ENCODE results near the gene UBL4A.

Gene UBL4A

GRCh38 chrX:154448484-154448883 is 37.9 kb downstream of the UBL4A start:
- DNase-seq (ENCODE audit: low read depth), result no peak
- in situ Hi-C loops (cut with HindIII; ENCODE audit: low sequenced_read_pairs), result loop anchor here (5.0 kb wide), 1 partner anchor 39 kb away; the partner anchor contains the start of gene UBL4A
- no peak overlapping the region for H3K4me3 ChIP-seq (ENCODE audit: low read depth, low read length)

GRCh38 chrX:154446430-154446829 is 40.0 kb downstream of the UBL4A start:
- TF ChIP-seq CTCF (IDR thresholded peaks at IDR 0.05; ENCODE audit: low read depth, low read length, missing control alignments), result no peak
- in situ Hi-C loops (cut with HindIII; ENCODE audit: low sequenced_read_pairs), result loop anchor here (5.0 kb wide), 1 partner anchor 41 kb away; the partner anchor contains the start of gene UBL4A
- DNase-seq (ENCODE audit: low read depth), result no peak
- no peak overlapping the region for H3K4me3 ChIP-seq (ENCODE audit: low read depth, low read length)

More at GRCh38 chrX:154448484-154448883, 37.9 kb downstream of the UBL4A start:
- TF ChIP-seq CTCF (IDR thresholded peaks at IDR 0.05; ENCODE audit: low read depth, low read length, missing control alignments), result no peak

- DNase-seq (ENCODE audit: low read depth), result no peak
- in situ Hi-C loops (cut with HindIII; ENCODE audit: low sequenced_read_pairs), result loop anchor here (5.0 kb wide), 1 partner anchor 42 kb away; the partner anchor contains the start of gene UBL4A
- H3K4me3 ChIP-seq (ENCODE audit: low read depth, low read length), result no peak overlapping the region
- TF ChIP-seq CTCF (IDR thresholded peaks at IDR 0.05; ENCODE audit: low read depth, low read length, missing control alignments), result no peak
These were observed 40.6 kb downstream of the UBL4A start for GRCh38 chrX:154445776-154446175.

DNA sequence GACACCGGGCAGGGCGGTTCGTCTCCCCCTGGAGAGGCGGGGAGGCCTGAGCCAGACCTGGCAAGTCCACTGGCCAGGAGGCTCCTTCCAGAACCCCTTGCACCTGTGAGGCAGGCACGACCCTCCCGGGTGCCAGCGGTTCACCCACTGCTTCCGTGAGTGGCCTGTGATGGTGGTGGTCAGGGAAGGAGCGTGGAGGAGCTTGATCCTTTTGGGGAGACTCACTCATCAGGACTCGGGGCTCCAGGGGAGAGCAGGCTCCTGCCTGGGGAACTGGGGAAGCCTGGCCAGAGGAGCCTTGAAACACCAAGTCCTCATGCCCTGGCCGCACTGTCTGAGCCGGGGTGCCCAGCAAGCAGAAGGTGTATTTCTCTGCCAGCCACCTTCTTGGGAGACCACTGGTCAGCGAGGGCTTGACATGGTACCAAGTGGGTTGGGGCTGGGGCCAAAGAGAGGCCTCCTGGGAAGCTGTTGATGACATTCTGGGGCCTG is 41.6 kb downstream of the UBL4A start:
- in situ Hi-C loops (cut with HindIII; ENCODE audit: low sequenced_read_pairs), result loop anchor here (5.0 kb wide), 1 partner anchor 42 kb away; the partner anchor contains the start of gene UBL4A
- peak overlapping the region; percentile 54 for H3K4me3 ChIP-seq (ENCODE audit: low read depth, low read length)
- TF ChIP-seq CTCF (IDR thresholded peaks at IDR 0.05; ENCODE audit: low read depth, low read length, missing control alignments), result no peak
- no peak for DNase-seq (ENCODE audit: low read depth)

DNA sequence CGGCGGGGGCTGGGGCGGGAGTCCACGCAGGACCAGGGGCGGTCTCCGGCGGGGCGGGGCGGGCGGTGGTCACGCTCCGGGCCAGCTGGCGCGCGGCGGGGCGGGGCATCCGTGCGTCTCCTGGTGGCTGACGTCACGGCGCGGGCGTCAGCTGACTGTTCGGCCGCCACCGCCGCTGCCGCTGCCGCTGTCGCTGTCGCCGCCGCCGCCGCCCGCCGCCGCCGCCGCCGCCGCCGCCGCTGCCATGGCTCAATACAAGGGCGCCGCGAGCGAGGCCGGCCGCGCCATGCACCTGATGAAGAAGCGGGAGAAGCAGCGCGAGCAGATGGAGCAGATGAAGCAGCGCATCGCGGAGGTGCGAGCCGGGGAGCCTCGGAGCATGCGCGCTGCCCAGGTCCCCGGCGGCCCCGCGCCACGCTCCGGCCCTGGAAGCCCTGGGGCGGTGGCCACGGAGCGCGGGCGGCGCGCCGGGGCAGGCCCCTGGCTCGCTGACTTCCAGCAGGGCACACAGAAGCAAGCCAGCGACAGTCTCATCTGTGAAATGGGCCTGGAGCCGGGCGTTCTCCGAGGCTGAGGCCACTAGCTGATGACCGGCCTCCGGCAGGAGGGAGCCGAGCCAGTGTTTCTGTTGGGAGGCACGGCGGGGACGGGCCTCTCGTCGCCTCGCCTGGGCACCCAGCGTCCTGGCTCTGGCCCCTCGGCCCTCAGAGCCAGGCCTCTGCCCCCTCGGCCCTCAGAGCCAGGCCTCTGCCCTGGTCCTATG is 42.2 kb downstream of the UBL4A start, which contains the start of gene FAM50A:
FAM50A (plus strand) TSS at position 150 of the 763 bp plus-strand sequence; CDS start at position 245, 95 bp downstream.
- in situ Hi-C loops (cut with HindIII; ENCODE audit: low sequenced_read_pairs), result no loop called here
- peak within 1 kb of the TSS; percentile 54 for H3K4me3 ChIP-seq (ENCODE audit: low read depth, low read length)
- no peak for DNase-seq (ENCODE audit: low read depth)
- no peak for TF ChIP-seq CTCF (IDR thresholded peaks at IDR 0.05; ENCODE audit: low read depth, low read length, missing control alignments)

GRCh38 chrX:154443479-154443910 is 42.9 kb downstream of the UBL4A start:
- in situ Hi-C loops (cut with HindIII; ENCODE audit: low sequenced_read_pairs), result no loop called here
- DNase-seq (ENCODE audit: low read depth), result no peak
- H3K4me3 ChIP-seq (ENCODE audit: low read depth, low read length), result peak overlapping the region; percentile 25
- no peak for TF ChIP-seq CTCF (IDR thresholded peaks at IDR 0.05; ENCODE audit: low read depth, low read length, missing control alignments)

Data from astrocyte of the cerebellum (primary cell).